ENCODE measurements around the gene SERPIND1. TPM values are rescaled to one million over a fixed set of nuclear protein-coding genes. Genes with fewer than 3 reads are reported as not detected.

The SERPIND1 gene
- total and polyA plus RNA-seq, 2 donors from 2014 or later, result not detected

DNA sequence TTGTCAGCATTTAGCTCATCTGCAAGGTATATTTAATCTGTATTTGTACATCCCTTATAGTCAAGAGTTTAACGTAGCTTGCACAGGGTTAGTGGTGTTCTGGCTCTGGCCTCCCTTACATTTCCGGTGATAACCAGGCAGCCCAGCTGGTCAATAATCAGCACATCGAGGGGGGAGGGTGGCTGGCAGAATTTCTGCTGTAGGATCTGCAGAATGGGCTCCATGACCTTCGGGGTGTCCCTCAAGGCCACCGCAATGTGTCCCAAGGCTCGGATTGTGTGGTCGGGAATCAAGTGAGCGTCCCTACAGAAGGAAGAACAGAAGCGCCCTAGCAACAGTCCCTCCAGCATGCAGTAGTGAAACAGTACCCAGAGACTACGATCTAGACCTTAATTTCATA lies 25.1 kb downstream of the SERPIND1 start:
- Histone ChIP-seq H3K9ac (ENCODE audit: low read length in 3 of 3) (no peak overlapping the region), H3K9me3 (ENCODE audit: control insufficient read depth in 2 of 3, insufficient read depth in 1 of 3, low read length in 3 of 3) (no peaks in the 10 kb centered on the region), H3K4me3 (ENCODE audit: low read length in 3 of 3) (no peak overlapping the region), H3K27ac (ENCODE audit: low read depth in 2 of 2, low read length in 2 of 2) (no peak overlapping the region), H3K27me3 (ENCODE audit: control insufficient read depth, insufficient read depth, low read length) (no peaks in the 10 kb centered on the region), H3K36me3 (ENCODE audit: control insufficient read depth in 2 of 3, insufficient read depth in 3 of 3, low read length in 3 of 3) (peaks cover 4 to 61% (median 52%) of the 10 kb centered on the region in 3 donors), H3K4me1 (ENCODE audit: control insufficient read depth in 2 of 3, insufficient read depth in 2 of 3, low read depth in 1 of 3, low read length in 3 of 3) (no peaks in the 10 kb centered on the region)
- FAIRE-seq (no peak), DNase-seq (no peak)
- intact Hi-C loops (cut with DNase I), result no loop called here
- TF ChIP-seq, protein P1, sequence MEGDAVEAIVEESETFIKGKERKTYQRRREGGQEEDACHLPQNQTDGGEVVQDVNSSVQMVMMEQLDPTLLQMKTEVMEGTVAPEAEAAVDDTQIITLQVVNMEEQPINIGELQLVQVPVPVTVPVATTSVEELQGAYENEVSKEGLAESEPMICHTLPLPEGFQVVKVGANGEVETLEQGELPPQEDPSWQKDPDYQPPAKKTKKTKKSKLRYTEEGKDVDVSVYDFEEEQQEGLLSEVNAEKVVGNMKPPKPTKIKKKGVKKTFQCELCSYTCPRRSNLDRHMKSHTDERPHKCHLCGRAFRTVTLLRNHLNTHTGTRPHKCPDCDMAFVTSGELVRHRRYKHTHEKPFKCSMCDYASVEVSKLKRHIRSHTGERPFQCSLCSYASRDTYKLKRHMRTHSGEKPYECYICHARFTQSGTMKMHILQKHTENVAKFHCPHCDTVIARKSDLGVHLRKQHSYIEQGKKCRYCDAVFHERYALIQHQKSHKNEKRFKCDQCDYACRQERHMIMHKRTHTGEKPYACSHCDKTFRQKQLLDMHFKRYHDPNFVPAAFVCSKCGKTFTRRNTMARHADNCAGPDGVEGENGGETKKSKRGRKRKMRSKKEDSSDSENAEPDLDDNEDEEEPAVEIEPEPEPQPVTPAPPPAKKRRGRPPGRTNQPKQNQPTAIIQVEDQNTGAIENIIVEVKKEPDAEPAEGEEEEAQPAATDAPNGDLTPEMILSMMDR (IDR thresholded peaks at IDR 0.05; ENCODE audit: borderline replicate concordance, extremely low read depth, insufficient read depth), result no peak

GRCh38 chr22:20799449-20799848 lies 25.5 kb downstream of the SERPIND1 start:
- FAIRE-seq (no peak), DNase-seq (no peak)
- H3K27me3 ChIP-seq (ENCODE audit: control insufficient read depth, insufficient read depth, low read length), result no peaks in the 10 kb centered on the region
- H3K27ac ChIP-seq (ENCODE audit: low read depth in 2 of 2, low read length in 2 of 2), result no peak overlapping the region
- no peaks in the 10 kb centered on the region for H3K9me3 ChIP-seq (ENCODE audit: control insufficient read depth in 2 of 3, insufficient read depth in 1 of 3, low read length in 3 of 3)
- no peak overlapping the region for H3K4me3 ChIP-seq (ENCODE audit: low read length in 3 of 3)
- intact Hi-C loops (cut with DNase I), result no loop called here
- peaks cover 4 to 66% (median 51%) of the 10 kb centered on the region in 3 donors for H3K36me3 ChIP-seq (ENCODE audit: control insufficient read depth in 2 of 3, insufficient read depth in 3 of 3, low read length in 3 of 3)
- no peak overlapping the region for H3K9ac ChIP-seq (ENCODE audit: low read length in 3 of 3)
- TF ChIP-seq, protein P1 (IDR thresholded peaks at IDR 0.05; ENCODE audit: borderline replicate concordance, extremely low read depth, insufficient read depth), result no peak
- H3K4me1 ChIP-seq (ENCODE audit: control insufficient read depth in 2 of 3, insufficient read depth in 2 of 3, low read depth in 1 of 3, low read length in 3 of 3), result no peaks in the 10 kb centered on the region

GRCh38 chr22:20802452-20802851 lies 28.5 kb downstream of the SERPIND1 start:
- no peaks in the 10 kb centered on the region for H3K9me3 ChIP-seq (ENCODE audit: control insufficient read depth in 2 of 3, insufficient read depth in 1 of 3, low read length in 3 of 3)
- H3K27me3 ChIP-seq (ENCODE audit: control insufficient read depth, insufficient read depth, low read length), result no peaks in the 10 kb centered on the region
- no peak for FAIRE-seq
- H3K4me3 ChIP-seq (ENCODE audit: low read length in 3 of 3), result no peak overlapping the region
- H3K4me1 ChIP-seq (ENCODE audit: control insufficient read depth in 2 of 3, insufficient read depth in 2 of 3, low read depth in 1 of 3, low read length in 3 of 3), result no peaks in the 10 kb centered on the region
- no peak overlapping the region for H3K27ac ChIP-seq (ENCODE audit: low read depth in 2 of 2, low read length in 2 of 2)
- H3K9ac ChIP-seq (ENCODE audit: low read length in 3 of 3), result no peak overlapping the region
- no peak for DNase-seq
- intact Hi-C loops (cut with DNase I), result no loop called here
- peaks cover 6 to 76% (median 46%) of the 10 kb centered on the region in 3 donors for H3K36me3 ChIP-seq (ENCODE audit: control insufficient read depth in 2 of 3, insufficient read depth in 3 of 3, low read length in 3 of 3)
- TF ChIP-seq, protein P1 (IDR thresholded peaks at IDR 0.05; ENCODE audit: borderline replicate concordance, extremely low read depth, insufficient read depth), result no peak

DNA sequence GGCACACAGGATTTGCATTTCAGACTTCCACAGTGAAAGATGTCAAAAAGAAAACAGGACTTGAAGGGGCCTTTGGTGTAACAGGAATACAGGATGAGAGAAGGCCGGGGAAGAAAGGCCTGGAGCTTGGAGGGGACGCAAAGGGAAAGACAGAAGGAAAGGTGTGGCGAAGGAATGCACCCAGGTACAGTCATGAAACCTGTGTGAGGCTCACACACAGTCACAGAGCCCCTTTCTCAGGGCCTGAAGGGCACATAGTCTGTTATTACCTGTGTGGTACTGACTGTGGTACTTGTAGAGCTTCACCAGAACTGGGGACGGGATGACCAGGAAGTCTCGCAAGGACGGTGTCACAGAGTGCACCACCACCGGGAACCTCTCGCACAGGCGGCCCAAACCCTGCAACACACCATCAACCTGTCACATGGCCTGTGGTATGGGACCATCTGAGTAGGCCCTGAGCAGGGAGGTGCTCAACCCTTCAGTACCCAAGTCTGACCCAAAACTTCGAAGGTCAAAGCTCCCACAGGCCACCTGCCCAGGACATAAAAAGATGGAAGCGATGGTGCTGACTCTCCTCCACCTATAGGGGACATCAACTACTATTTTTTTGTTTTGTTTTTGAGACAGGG lies 29.1 kb downstream of the SERPIND1 start:
- no peaks in the 10 kb centered on the region for H3K27me3 ChIP-seq (ENCODE audit: control insufficient read depth, insufficient read depth, low read length)
- peaks cover 6 to 72% (median 42%) of the 10 kb centered on the region in 3 donors for H3K36me3 ChIP-seq (ENCODE audit: control insufficient read depth in 2 of 3, insufficient read depth in 3 of 3, low read length in 3 of 3)
- H3K9ac ChIP-seq (ENCODE audit: low read length in 3 of 3), result no peak overlapping the region
- no peaks in the 10 kb centered on the region for H3K9me3 ChIP-seq (ENCODE audit: control insufficient read depth in 2 of 3, insufficient read depth in 1 of 3, low read length in 3 of 3)
- DNase-seq (no peak), FAIRE-seq (no peak)
- no peaks in the 10 kb centered on the region for H3K4me1 ChIP-seq (ENCODE audit: control insufficient read depth in 2 of 3, insufficient read depth in 2 of 3, low read depth in 1 of 3, low read length in 3 of 3)
- no peak overlapping the region for H3K27ac ChIP-seq (ENCODE audit: low read depth in 2 of 2, low read length in 2 of 2)
- intact Hi-C loops (cut with DNase I), result no loop called here
- TF ChIP-seq, protein P1 (IDR thresholded peaks at IDR 0.05; ENCODE audit: borderline replicate concordance, extremely low read depth, insufficient read depth), result no peak
- no peak overlapping the region for H3K4me3 ChIP-seq (ENCODE audit: low read length in 3 of 3)
